Omental fat pad (tissue), 4 donors: ENCODE data around the gene GAREM1. TPM values are rescaled to one million over a fixed set of nuclear protein-coding genes. Genes with fewer than 3 reads are reported as not detected.

Experiments used
- ATAC-seq: fragments of 150-250 bp; one replicate; pipeline ENCODE4 v1.9.1; 2016; ENCODE audit warnings: mild to moderate bottlenecking, moderate library complexity; ENCODE audit not compliant: low FRiP score
- DNase-seq: peaks from one replicate; pipeline ENCODE4 v3.0.0-alpha.2; 2019; ENCODE audit warnings: low spot score
- CTCF ChIP-seq, 3 donors: fragments of 450-650 bp; IDR thresholded peaks; one replicate each; pipeline ENCODE4 v1.5.1; 2016 to 2017; ENCODE audit warnings: antibody characterized with exemption in 3 of 3, mild to moderate bottlenecking in 3 of 3, moderate library complexity in 2 of 3
- total RNA-seq, 4 donors: library from RNA; depleted of rRNA; stranded (reverse); fragments of >200 nt; gene quantifications; one replicate each; pipeline ENCODE4 v1.1.0, GENCODE V29; 2016

GAREM1 gene
- total RNA-seq, 4 donors from 2014 or later = 11.2 to 22.4 (median 13.8) TPM

DNA sequence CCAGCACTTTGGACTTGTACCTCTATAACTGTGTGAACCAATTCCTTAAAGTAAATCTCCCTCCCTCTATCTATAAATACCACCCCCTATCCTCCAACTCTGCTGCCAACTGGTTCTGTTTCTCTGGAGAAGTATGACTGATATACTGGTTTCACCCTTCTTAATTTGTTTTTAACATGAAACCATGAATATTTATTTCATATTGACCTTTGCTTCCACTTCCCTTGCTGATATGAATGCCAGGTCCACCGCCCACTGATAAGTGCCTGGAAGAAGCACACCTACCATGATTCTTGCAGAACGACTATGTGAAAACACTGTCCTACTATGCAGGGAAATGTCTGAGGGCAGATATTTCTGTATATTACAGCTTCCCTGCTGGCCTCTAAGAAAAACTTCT lies 131.6 kb downstream of the GAREM1 start:
- DNase-seq (no peak), ATAC-seq (no peak)
- TF ChIP-seq CTCF (IDR thresholded peaks at IDR 0.05) = no peak

GRCh38 chr18:32337821-32338220 lies 132.9 kb downstream of the GAREM1 start:
- no peak for ATAC-seq
- DNase-seq = no peak
- no peak for TF ChIP-seq CTCF (IDR thresholded peaks at IDR 0.05)

DNA sequence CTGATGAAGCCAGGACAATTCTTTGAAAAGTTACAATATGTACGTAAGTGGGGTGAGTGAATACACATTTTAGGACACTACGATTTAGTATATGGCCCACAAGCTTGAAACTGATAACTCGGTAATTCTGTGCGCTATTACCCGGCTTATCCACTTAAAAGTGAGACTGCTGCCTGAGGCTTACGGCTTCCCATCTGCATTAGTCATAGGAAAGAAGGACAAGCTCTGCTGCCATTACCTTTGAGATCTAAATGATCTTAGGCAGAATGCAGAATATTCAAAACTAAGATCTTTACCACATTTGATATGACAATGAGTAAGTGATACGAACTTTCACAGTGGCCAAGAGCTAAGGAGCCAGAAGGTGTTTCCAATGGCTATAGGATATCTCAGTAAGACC lies 133.3 kb downstream of the GAREM1 start:
- DNase-seq (no peak), ATAC-seq (no peak)
- TF ChIP-seq CTCF (IDR thresholded peaks at IDR 0.05) = no peak

DNA sequence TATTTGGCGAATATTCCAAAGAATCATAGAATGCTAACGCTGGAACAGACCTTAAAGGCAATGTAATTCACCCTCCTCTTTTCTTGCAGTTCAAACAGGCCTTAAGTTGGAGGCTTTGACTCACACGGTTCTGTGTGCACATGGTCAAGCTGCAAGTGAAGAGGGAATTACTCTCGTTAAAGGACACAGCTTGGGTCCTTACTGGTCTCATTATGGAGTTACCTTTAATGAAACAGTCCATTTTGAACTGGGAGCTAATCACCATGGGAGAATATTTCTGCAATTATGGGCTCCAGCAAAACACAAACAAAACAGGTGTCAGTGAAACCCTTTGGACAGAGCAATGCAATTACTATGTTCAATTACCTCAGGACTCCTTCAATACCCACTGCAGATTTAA lies 135.5 kb downstream of the GAREM1 start:
- ATAC-seq = no peak
- TF ChIP-seq CTCF (IDR thresholded peaks at IDR 0.05) = no peak
- DNase-seq = no peak

DNA sequence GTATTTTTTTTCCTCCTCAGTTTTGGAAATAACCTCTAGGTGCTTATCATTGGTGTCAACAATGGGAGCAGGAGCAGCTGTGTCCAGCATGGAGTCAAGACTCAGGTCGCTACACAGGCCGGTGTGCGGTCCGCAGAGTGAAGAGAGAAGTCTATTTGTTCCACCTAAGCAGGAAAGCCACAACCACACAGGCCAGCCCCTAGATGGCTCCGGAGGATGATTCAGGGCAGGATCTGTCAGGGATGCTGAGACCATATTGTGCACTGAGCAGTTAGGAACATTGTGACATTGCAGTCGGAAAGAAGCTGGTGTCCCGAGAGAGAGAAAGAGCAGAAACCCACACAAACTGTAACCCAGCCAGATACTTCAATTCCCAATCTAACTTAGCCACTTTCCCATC lies 136.9 kb downstream of the GAREM1 start:
- ATAC-seq (no peak), DNase-seq (no peak)
- no peak for TF ChIP-seq CTCF (IDR thresholded peaks at IDR 0.05)

DNA sequence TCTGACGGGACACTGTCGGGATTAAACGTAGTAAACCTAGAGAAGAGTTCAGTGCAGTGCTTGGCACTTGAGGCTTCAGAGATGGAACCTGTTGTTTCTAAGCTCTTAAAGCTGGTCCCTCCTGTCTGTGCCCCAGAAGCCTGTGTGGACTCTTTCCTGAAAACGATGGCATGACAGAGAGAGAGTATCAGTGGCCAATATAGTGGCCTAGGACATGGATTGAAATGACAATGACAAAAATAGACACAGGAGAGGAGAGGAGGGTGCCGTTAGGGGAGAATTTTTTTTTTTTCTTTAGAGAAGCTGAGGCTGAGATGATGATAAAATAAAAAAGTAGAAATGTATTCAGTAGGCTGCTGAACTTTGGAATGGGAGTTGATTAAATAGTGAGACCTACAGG lies 138.0 kb downstream of the GAREM1 start:
- DNase-seq = no peak
- no peak for TF ChIP-seq CTCF (IDR thresholded peaks at IDR 0.05)
- ATAC-seq = no peak

GRCh38 chr18:32328974-32329373 lies 141.7 kb downstream of the GAREM1 start:
- DNase-seq = no peak

More at GRCh38 chr18:32328974-32329373, 141.7 kb downstream of the GAREM1 start:
- no peak for TF ChIP-seq CTCF (IDR thresholded peaks at IDR 0.05)
- ATAC-seq = no peak
